OCI-M2 (cell line): Measurements from ENCODE around the gene WNT5B.
"Not testable (repeated sequence)": the region's sequence is repeated elsewhere in the genome, so short reads cannot be mapped to it uniquely, and the experiment has no call there.

Experiments used
- DNase-seq: peaks from one replicate; lab custom pipeline; 2025; ENCODE audit not compliant: unreplicated experiment; lab: John Stamatoyannopoulos, UW

Gene WNT5B

DNA sequence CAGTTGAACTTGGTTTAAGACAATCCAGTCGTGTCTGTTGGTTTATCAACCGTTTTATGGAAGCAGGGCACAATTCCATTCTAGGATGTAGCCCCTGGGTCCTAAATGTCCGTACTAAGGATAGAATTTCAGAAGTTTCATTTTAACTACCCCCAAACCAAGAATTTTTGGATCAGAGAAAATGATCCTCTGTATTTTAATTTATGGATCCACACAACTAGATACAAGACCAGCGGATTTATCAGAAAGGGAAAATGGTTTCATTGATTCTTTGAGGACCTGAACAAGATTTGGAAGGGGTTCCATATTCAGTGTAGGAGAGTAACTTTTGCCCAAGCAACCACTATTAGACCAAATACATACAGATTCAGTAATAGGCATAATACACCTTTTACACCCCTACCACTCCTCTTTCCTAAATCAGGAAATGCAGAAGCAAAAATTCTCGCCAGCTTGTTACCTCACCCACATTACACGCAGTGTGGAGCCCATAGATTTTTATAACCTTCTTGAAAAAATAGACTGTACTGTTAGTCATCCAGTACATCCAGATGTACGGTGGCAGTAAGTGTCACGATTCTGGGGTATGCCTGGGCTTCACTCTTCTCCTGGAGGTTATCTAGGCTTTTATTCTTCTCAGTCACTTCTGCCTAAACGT lies 33.2 kb upstream of the WNT5B start:
- DNase-seq = no peak

- no peak for DNase-seq
Observed at GRCh38 chr12:1598757-1599156, 30.3 kb upstream of the WNT5B start.

GRCh38 chr12:1602706-1603105 lies 26.3 kb upstream of the WNT5B start:
- not testable (repeated sequence) for DNase-seq

DNA sequence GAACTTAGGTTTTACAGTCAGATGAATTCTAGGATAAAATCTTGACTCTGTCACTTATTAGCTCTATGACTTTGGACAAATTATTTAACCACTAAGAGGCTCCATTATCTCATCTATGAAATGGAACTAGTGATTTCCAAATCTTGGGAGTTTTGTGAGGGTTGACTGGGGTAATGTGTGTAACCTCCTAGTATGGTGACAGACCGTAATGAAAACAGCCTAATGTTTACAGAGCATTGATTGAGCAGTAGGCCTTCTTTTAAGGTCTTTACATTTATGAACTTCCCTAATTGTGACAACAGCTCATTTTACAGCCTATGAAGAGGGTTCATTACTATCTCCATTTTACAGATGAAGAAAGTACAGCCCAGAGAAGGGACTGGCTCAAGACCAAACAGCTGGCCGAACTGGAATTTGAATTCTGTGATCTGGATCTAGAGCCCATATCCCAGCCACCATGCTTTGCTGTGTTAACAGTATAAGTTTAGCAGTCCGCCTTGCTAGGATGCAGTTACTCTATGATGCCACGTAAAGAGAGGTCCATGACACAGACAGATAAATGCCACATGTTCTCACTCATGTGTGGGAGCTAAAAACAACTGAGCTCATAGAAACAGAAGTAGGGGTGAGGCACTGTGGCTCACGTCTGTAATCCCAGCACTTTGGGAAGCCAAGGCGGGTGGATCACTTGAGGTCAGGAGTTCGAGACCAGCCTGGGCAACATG lies 25.6 kb upstream of the WNT5B start:
- no peak for DNase-seq

DNA sequence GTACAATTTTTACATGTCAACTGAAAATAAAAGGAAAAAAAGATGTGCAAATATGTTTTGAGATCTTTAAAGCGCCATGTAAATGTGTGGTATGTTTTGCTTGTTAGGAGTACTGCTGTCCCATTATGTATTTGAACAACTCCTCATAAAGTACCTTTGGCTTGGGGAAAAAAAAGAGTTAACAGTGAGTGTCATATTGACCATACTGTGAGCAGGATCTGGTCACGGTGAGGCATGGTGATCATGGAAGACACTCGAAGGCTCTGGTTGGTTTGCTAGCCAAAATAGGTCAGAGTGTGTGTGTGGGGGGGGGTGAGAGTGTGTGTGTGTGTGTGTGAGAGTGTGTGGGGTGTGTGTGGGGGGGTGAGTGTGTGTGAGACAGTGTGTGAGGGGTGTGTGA lies 24.6 kb upstream of the WNT5B start:
- DNase-seq = no peak

- DNase-seq = no peak
Observed at GRCh38 chr12:1605129-1606020, 23.7 kb upstream of the WNT5B start.

- no peak for DNase-seq
Observed at GRCh38 chr12:1606021-1606622, 22.9 kb upstream of the WNT5B start.

DNA sequence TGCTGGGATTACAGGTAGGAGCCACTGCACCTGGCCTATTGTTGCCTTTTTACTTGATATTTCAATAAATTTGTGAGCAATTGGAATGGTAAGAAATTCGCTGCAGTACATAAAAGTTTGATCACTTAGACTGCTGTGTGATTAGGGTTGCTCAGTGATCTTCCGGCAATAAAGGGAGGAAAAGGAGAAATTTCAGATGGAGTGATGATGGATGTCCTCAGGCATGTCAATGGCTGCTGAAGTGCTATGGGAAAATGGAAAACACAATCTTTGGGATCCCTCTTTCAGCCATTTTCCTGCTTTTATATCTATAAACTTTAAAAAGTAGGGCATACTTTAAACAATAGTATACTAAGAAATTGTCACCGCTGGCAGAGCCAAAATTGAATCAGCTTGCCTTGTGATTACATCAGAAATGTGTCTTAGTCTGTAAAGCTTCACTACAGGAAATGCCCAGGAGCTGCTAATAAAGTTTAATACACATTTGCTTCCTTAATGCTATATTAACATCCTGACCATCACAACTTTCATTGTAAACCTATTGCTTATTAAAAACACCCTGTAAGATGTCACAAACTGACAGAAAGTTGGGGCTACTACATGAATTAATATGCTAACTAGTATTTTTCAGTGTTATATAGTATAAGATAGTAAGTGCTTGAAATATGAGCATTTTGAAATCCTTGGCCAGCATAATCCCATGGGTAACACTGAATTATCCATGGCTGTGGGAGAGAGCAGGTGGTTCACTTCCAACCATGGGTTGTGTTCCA lies 20.9 kb upstream of the WNT5B start:
- DNase-seq = no peak

- DNase-seq = no peak
Observed at GRCh38 chr12:1608713-1609119, 20.3 kb upstream of the WNT5B start.

DNA sequence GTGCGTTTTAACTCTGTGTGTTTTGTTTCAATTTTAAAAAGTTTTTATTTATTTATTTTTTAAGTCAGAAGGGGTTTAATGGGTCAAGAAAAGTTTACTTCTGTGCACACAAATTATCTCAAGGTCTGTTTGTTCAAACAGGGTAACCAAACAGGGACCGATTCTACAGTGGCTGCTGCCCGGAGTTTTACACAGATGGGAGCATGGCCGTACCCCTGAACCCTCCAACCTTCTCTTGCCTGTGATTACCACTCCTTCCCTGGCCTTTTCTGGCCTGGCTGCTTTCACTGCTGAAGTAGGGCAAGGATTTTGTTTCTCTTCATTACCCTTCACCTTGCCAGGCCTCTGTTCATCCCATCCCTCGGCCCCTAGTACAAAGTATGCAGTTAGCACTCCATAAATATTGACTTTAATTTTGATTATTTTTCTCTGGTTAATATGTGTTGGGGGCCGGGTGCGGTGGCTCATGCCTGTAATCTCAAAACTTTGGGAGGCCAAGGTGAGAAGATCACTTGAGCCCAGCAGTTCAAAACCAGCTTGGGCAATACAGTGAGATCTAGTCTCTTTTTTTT lies 18.9 kb upstream of the WNT5B start:
- DNase-seq = no peak

GRCh38 chr12:1611803-1612572 lies 17.0 kb upstream of the WNT5B start:
- no peak for DNase-seq

DNA sequence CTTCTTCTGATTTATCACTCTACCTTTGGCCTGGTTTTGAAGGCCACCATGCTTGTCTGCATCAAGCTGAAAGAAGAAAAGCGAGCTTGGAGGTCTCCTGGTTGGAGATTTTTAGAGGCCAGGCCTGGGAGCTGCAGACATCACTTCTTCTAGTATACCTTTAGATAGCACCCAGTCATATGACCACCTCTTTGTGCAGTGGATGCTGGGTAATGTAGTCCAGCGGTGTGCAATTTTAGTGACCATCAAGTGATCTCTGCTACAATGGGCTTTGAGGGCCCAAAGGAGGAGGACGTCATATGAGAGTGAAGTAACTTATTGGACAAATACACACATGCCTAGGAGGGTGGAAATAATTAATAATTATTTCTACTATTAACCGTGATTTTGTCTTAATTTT lies 15.2 kb upstream of the WNT5B start:
- DNase-seq = no peak

- no peak for DNase-seq
Observed at GRCh38 chr12:1614360-1614759, 14.7 kb upstream of the WNT5B start.

- DNase-seq = no peak
Observed at GRCh38 chr12:1616233-1617066, 12.6 kb upstream of the WNT5B start.

DNA sequence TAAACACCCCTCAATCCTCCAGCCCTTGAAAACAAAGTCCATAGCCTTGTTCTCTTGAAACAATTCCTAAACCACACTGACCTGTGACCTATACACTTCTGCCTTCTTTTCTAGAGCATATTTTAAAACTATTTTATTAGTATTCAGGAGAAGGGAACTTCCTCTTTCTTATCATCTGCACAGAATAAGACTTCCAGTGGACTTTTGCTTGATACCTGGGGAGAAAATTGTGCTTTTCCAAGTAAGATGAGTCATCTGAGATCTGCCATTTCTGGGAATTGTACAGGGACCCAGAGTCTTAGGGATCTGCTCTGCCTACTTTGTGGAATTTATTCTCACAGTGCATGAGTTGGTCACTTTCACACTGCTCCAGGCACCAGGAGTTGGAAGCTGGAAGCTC lies 10.5 kb upstream of the WNT5B start:
- no peak for DNase-seq

DNA sequence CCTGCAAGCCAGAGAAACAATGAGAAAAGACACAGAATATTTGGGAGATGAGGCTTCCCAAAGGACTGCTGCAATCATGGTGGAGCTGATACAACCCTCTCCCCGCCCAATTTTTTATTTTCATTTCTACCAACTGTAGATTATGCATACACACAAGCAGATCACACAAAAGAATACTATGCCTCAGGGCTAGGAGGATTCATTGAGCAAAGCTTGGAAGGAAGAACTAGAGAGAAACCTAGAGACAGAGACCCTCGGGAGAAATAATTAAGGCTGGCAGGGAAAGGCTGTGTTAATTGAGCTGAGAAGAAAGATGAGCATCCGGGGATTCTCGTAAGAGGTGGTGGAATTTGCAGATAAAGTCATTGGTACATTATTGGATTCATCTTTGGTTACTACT lies 9.9 kb upstream of the WNT5B start:
- DNase-seq = no peak

DNA sequence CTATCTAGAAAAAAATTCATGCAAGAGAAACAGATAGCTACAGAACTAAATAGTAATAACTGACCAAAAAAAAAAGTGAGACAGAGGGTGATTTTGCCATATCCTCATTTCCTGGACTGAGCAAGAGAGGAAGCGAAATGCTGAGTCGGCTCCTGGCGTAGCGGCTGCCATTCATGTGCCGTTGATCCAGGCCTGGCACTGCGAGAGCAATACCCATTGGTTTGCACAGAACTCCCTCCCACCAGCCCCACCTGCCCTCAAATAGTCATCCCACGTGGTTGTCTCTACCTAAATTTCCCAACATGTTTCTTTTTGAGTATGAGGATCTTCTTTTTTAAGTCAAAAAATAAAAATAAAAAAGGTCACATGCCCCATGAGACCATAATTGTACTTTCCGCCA lies 9.4 kb upstream of the WNT5B start:
- DNase-seq = no peak

DNA sequence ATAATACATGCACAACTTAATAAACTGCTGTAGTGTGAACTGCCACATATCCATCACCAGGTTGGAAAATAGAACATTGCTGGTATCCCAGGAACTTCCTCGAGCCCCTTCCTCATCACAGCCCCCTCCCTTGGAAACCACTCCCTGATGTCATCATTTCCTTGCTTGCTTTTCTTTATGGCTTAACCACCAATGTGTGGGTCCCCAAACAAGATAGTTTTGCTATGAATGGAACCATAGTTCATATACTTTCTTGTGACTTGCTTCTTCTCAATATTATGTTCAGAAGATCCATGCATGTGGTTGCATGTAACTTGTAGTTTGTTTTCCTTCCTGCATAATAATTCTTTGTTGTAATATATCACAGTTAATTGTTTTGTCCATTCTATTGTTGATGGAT lies 8.9 kb upstream of the WNT5B start:
- no peak for DNase-seq

DNA sequence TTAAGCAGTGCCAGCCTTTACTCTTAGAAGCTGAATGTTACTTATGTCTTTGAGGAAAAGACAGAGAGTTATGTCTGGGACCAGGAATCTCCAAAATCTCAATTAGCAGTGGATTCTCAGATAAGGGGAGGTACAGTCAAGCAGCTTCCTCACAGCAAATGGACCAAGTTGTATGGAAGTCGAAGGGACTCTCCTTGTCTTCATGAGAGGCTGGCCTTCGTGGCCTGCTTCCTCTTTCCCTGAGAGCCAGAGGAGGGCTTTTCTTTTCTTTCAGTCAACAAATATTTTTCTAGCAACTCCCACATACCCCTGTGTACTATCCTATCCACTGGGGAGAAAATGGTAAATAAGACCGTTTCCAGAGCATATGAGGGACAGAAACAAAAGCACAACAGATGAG lies 6.6 kb upstream of the WNT5B start:
- DNase-seq = no peak
